H1 (cell line): ENCODE measurements around the gene ASB16. TPM values are rescaled to one million over a fixed set of nuclear protein-coding genes. Genes with fewer than 3 reads are reported as not detected.

ENCODE experiments used
- CTCF ChIA-PET: fragments of 300-600 bp; sonication (Branson Sonifier 250); formaldehyde crosslinking; loops from one replicate; lab custom pipeline; 2021; ENCODE audit not compliant: partially characterized antibody; lab: Charles Lee
- POLR2A ChIA-PET: fragments of 300-600 bp; sonication (Branson Sonifier 250); formaldehyde crosslinking; loops from one replicate; lab custom pipeline; 2021; ENCODE audit warnings: inconsistent platforms; ENCODE audit not compliant: partially characterized antibody; lab: Charles Lee
- DNase-seq, 2 experiments: peaks; one replicate each; pipeline versions ENCODE4 v3.0.0 to v3.0.0-alpha.2; 2010 to 2022; ENCODE audit warnings: low spot score in 2 of 2, low read depth in 1 of 2, mixed read lengths in 1 of 2
- FAIRE-seq: peaks from 2 replicates; lab custom pipeline; 2011; peaks lifted over from hg19 to GRCh38; lab: Jason Lieb, UNC
- H2AFZ ChIP-seq: 2 replicates; pipeline ENCODE4 v1.8.1; 2012; ENCODE audit warnings: low read length, inconsistent platforms
- H2AK5ac ChIP-seq: 2 replicates; pipeline ENCODE4 v1.6.1; 2013; ENCODE audit warnings: low read depth, low read length
- H2BK120ac ChIP-seq: replicated peaks from 2 replicates; pipeline ENCODE3; 2013; ENCODE audit warnings: low read depth, low read length, inconsistent platforms
- H2BK12ac ChIP-seq: 2 replicates; pipeline ENCODE4 v1.6.1; 2013; ENCODE audit warnings: low read depth, low read length
- H2BK15ac ChIP-seq: 2 replicates; pipeline ENCODE4 v1.6.1; 2013; ENCODE audit warnings: low read length
- H2BK20ac ChIP-seq: 2 replicates; pipeline ENCODE4 v1.6.1; 2013; ENCODE audit warnings: low read length
- H2BK5ac ChIP-seq: 2 replicates; pipeline ENCODE4 v1.6.1; 2013; ENCODE audit warnings: low read depth, low read length
- H3K14ac ChIP-seq: 2 replicates; pipeline ENCODE4 v1.6.1; 2013; ENCODE audit warnings: inconsistent platforms; ENCODE audit not compliant: insufficient read length
- H3K18ac ChIP-seq: 2 replicates; pipeline ENCODE4 v1.6.1; 2013; ENCODE audit warnings: low read length; ENCODE audit errors: extremely low read depth
- H3K23ac ChIP-seq: 2 replicates; pipeline ENCODE4 v1.6.1; 2013; ENCODE audit warnings: inconsistent platforms; ENCODE audit not compliant: insufficient read length
- H3K23me2 ChIP-seq: 2 replicates; pipeline ENCODE4 v1.6.1; 2013; ENCODE audit warnings: low read depth, low read length
- H3K27ac ChIP-seq: 2 replicates; pipeline ENCODE4 v1.6.1; 2011; ENCODE audit warnings: low read depth, low read length, inconsistent platforms
- H3K27me3 ChIP-seq, 4 experiments: replicated peaks in 1 of 4; 1 replicate in 1 of 4; 2 replicates in 3 of 4; pipeline versions ENCODE4 v1.6.1 to v1.8.1; 2011 to 2013; ENCODE audit warnings: low read length in 3 of 4, mild to moderate bottlenecking in 3 of 4, inconsistent platforms in 2 of 4, mixed read lengths in 2 of 4, moderate library complexity in 1 of 4; ENCODE audit not compliant: control insufficient read depth in 3 of 4, insufficient read depth in 3 of 4; ENCODE audit errors: extremely low read depth in 1 of 4
- H3K36me3 ChIP-seq, 4 experiments: 2 replicates each; pipeline versions ENCODE4 v1.6.1 to v1.8.1; 2011 to 2013; ENCODE audit warnings: mild to moderate bottlenecking in 4 of 4, low read length in 3 of 4, moderate library complexity in 2 of 4, control low read depth in 1 of 4, inconsistent platforms in 1 of 4; ENCODE audit not compliant: insufficient read depth in 4 of 4, control insufficient read depth in 2 of 4
- H3K4ac ChIP-seq: replicated peaks from 2 replicates; pipeline ENCODE3; 2013; ENCODE audit warnings: low read length, low read depth, mixed read lengths, inconsistent platforms; ENCODE audit not compliant: insufficient read length
- H3K4me1 ChIP-seq, 4 experiments: replicated peaks in 1 of 4; 1 replicate in 1 of 4; 2 replicates in 3 of 4; pipeline versions ENCODE4 v1.6.1 to v1.8.1; 2011 to 2013; ENCODE audit warnings: low read length in 3 of 4, inconsistent platforms in 2 of 4, mixed read lengths in 1 of 4; ENCODE audit not compliant: insufficient read depth in 4 of 4, control insufficient read depth in 3 of 4
- H3K4me2 ChIP-seq, 2 experiments: 2 replicates each; pipeline versions ENCODE4 v1.6.1 to v1.8.1; 2011 to 2013; ENCODE audit warnings: low read depth in 2 of 2, low read length in 2 of 2, control low read depth in 1 of 2, inconsistent platforms in 1 of 2, mild to moderate bottlenecking in 1 of 2; ENCODE audit not compliant: insufficient read depth in 1 of 2
- H3K4me3 ChIP-seq, 4 experiments: fragments of 200-600, 300-600 bp in 1 of 4; sonication (generic), shearing (Covaris generic), sonication (Bioruptor Twin) in 1 of 4; 2 replicates each; pipeline versions ENCODE4 v1.5.1 to v1.8.1; 2011 to 2016; ENCODE audit warnings: low read length in 4 of 4, low read depth in 3 of 4, control low read depth in 2 of 4, inconsistent platforms in 2 of 4, mild to moderate bottlenecking in 2 of 4, mixed read lengths in 1 of 4, moderate library complexity in 1 of 4; ENCODE audit not compliant: insufficient read depth in 2 of 4; ENCODE audit errors: extremely low read depth in 1 of 4
- H3K56ac ChIP-seq: replicated peaks from 2 replicates; pipeline ENCODE3; 2013; ENCODE audit warnings: low read depth, mild to moderate bottlenecking, mixed read lengths, low read length, inconsistent platforms; ENCODE audit not compliant: insufficient read length
- H3K79me1 ChIP-seq: 2 replicates; pipeline ENCODE4 v1.6.1; 2013; ENCODE audit warnings: low read depth, low read length, control low read depth
- H3K79me2 ChIP-seq, 2 experiments: 2 replicates each; pipeline versions ENCODE4 v1.6.1 to v1.8.1; 2012 to 2013; ENCODE audit warnings: low read length in 2 of 2, mild to moderate bottlenecking in 2 of 2, inconsistent platforms in 1 of 2; ENCODE audit not compliant: insufficient read depth in 2 of 2, control insufficient read depth in 1 of 2
- H3K9ac ChIP-seq, 4 experiments: replicated peaks in 1 of 4; 1 replicate in 1 of 4; 2 replicates in 3 of 4; pipeline versions ENCODE4 v1.6.1 to v1.8.1; 2011 to 2013; ENCODE audit warnings: low read depth in 3 of 4, low read length in 3 of 4, control low read depth in 2 of 4, mild to moderate bottlenecking in 2 of 4, moderate library complexity in 2 of 4, inconsistent platforms in 1 of 4; ENCODE audit errors: extremely low read depth in 1 of 4
- H3K9me3 ChIP-seq, 2 experiments: 2 replicates each; pipeline versions ENCODE4 v1.6.1 to v1.8.1; 2012 to 2013; ENCODE audit warnings: mild to moderate bottlenecking in 2 of 2, moderate library complexity in 2 of 2, control low read depth in 1 of 2, inconsistent platforms in 1 of 2, low read depth in 1 of 2, low read length in 1 of 2, mixed read lengths in 1 of 2; ENCODE audit not compliant: insufficient read depth in 2 of 2
- H4K20me1 ChIP-seq, 2 experiments: replicated peaks in 1 of 2; 2 replicates each; pipeline versions ENCODE3 to v1.8.1; 2011 to 2013; ENCODE audit warnings: inconsistent platforms in 2 of 2, low read length in 2 of 2, mild to moderate bottlenecking in 1 of 2; ENCODE audit not compliant: insufficient read depth in 2 of 2, control insufficient read depth in 1 of 2
- H4K5ac ChIP-seq: 2 replicates; pipeline ENCODE4 v1.6.1; 2013; ENCODE audit warnings: low read length, low read depth, mixed read lengths, inconsistent platforms; ENCODE audit not compliant: insufficient read length
- H4K8ac ChIP-seq: 2 replicates; pipeline ENCODE4 v1.8.0; 2013; ENCODE audit warnings: mild to moderate bottlenecking, moderate library complexity, low read length, inconsistent platforms; ENCODE audit not compliant: insufficient read depth; ENCODE audit errors: extremely low read depth
- H4K91ac ChIP-seq: replicated peaks from 2 replicates; pipeline ENCODE3; 2013; ENCODE audit warnings: low read length, mixed read lengths, inconsistent platforms; ENCODE audit not compliant: insufficient read length
- CBX8 ChIP-seq: fragments of 300-800, 300-1000 bp; sonication (generic); IDR thresholded peaks from 2 replicates; pipeline ENCODE4 v1.7.1; 2016; ENCODE audit warnings: low read depth, low read length, borderline replicate concordance
- GABPA ChIP-seq: IDR thresholded peaks from 2 replicates; pipeline ENCODE4 v1.6.1; 2011; ENCODE audit warnings: mild to moderate bottlenecking, low read length, moderate library complexity, borderline replicate concordance; ENCODE audit not compliant: insufficient read depth
- JUND ChIP-seq: IDR thresholded peaks from 2 replicates; pipeline ENCODE4 v1.6.1; 2011; ENCODE audit warnings: mild to moderate bottlenecking, improper control_type of control experiment, low read length
- WGBS, 2 experiments: shearing (Covaris generic) in 1 of 2; methylation state at CpG; one replicate each; pipeline versions ENCODE4 v1.1.6 to v1.1.7; 2013 to 2015; ENCODE audit warnings: low lambda C conversion rate in 2 of 2, mixed read lengths in 2 of 2, inconsistent platforms in 1 of 2, low coverage in 1 of 2, missing lambda C conversion rate in 1 of 2; ENCODE audit not compliant: insufficient replicate concordance in 2 of 2, insufficient coverage in 1 of 2, insufficient read length in 1 of 2; ENCODE audit errors: extremely low coverage in 1 of 2, missing lambda C conversion rate in 1 of 2; 5-methylcytosine and 5-hydroxymethylcytosine counted together
- polyA plus RNA-seq, 7 experiments: library from polyadenylated mRNA; depleted of rRNA in 3 of 7; stranded (reverse) in 5 of 7; unstranded in 2 of 7; fragments of >200 nt in 5 of 7; fragments of 200-250 nt in 2 of 7; gene quantifications; 1 replicate in 5 of 7; 2 replicates in 1 of 7; 4 replicates in 1 of 7; pipeline versions ENCODE4 v1.2.1 to v1.2.3, GENCODE V29; 2011 to 2013; ENCODE audit warnings: missing spikeins in 2 of 7, mixed read lengths in 2 of 7
- total RNA-seq: library from RNA; stranded (reverse); fragmentation: NEBNext Ultra II Directional; extraction: Animal tissue kit (Norgen Biotek cat#: 25700); gene quantifications from 2 replicates; pipeline ENCODE4 v1.2.1, GENCODE V29; 2021

Gene ASB16
- total and polyA plus RNA-seq, 2 of the 8 experiments (the other 6 are each of a cell fraction or from before 2014, with no cell fraction given): 0.05 TPM; not detected in 1

DNA sequence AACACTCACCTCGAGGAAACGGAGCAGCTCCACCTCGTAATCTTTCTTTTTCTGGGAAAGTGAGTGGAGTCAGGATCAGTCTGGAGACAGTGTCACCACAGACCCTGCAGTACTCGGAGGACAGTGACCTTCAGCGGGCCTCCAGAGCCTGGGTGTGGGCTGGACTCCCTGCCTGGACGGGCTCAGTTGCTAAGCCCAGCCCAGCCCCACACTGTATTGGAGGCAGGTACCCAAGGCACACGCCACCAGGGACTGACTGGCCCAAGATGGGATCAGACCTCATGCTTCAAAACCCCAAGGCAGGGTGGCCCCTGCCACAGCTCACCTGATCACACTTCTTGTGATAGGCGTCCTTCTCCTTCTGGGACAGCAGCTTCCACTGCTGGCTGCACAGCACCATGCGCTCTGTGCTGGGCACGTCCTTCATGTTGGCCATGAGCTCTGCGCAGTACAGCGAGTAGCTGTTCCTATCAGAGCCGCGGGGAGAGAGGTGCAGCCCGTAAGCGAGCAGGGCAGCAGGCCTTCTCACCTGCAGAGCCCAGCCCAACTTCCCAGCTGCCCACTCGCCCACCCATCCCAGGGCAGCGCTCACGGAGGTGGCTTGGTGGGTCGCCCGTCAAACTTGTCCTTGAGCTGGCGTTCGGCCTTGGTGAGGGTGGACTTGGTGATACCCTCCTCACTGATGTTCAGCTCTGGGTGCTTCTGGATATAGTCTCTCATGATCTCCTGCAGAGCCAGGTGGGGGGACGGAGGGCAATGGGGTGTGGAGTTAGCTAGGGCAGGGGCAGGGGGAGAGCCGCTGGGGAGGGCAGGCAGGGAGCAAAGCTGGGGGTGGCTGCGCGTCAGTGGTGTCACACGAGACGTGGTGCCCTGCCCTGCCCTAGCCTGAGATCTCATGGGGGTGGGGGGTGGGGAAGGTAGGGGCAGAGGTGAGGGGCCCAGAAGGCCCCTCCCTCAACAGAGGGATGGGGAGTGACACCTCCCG, 41.1 kb downstream of the ASB16 start:
- ChIA-PET POLR2A (interaction anchor here (0.7 to 10.4 kb wide), 16 partner anchors 8 to 150 kb away, joined by 3 to 135 read pairs (median 4); partner anchors contain the start of genes ATXN7L3, GRN, SLC25A39 and TMUB2), CTCF (interaction anchor here (0.6 to 12.7 kb wide), 36 partner anchors 8 to 165 kb away, joined by 3 to 158 read pairs (median 6); partner anchors contain the start of genes GRN, HROB, RUNDC3A and SLC25A39)
- H3K9ac ChIP-seq: no peak overlapping the region; a peak in 1 of 7 replicates
- peak overlapping the region; percentile 80; the same call in 1 of the 2 replicates for H4K8ac ChIP-seq
- H3K56ac ChIP-seq: no peak overlapping the region
- peak overlapping the region; percentile 75; the same call in 1 of the 2 replicates for H2BK5ac ChIP-seq
- no peak overlapping the region for H2AFZ ChIP-seq
- no peak overlapping the region for H2BK120ac ChIP-seq
- FAIRE-seq (no peak), DNase-seq (no peak)
- H2BK15ac ChIP-seq: no peak overlapping the region
- no peak overlapping the region for H3K4me3 ChIP-seq
- H3K18ac ChIP-seq: no peak overlapping the region
- WGBS, 2 experiments: 92% methylated on average over 26 of the region's 30 CpGs; no CpG with 5 or more reads in 1 of the 2 experiments
- no peak overlapping the region for H4K5ac ChIP-seq
- H3K4me1 ChIP-seq: peaks cover 0 to 11% (median 3%) of the 10 kb centered on the region in 4 experiments; a peak in 5 of 7 replicates
- no peak overlapping the region; a peak in 1 of 4 replicates for H3K4me2 ChIP-seq
- H4K91ac ChIP-seq: no peak overlapping the region
- H3K14ac ChIP-seq: no peak overlapping the region
- no peaks in the 10 kb centered on the region for H3K23me2 ChIP-seq
- H2BK20ac ChIP-seq: no peak overlapping the region
- no peak overlapping the region; the same call in 1 of the 2 replicates for H2BK12ac ChIP-seq
- no peak overlapping the region for H2AK5ac ChIP-seq
- peaks cover 0 to 13% of the 10 kb centered on the region in 2 experiments for H4K20me1 ChIP-seq
- no peak overlapping the region for H3K4ac ChIP-seq
- H3K23ac ChIP-seq: no peak overlapping the region
- H3K79me2 ChIP-seq: peaks cover 0 to 6% of the 10 kb centered on the region in 2 experiments; a peak in 1 of 4 replicates
- H3K79me1 ChIP-seq: peaks cover 7% of the 10 kb centered on the region
- no peak overlapping the region for H3K27ac ChIP-seq
- no peaks in the 10 kb centered on the region for H3K9me3 ChIP-seq
- peaks cover 41 to 78% (median 60%) of the 10 kb centered on the region in 4 experiments for H3K36me3 ChIP-seq
- no peaks in the 10 kb centered on the region for H3K27me3 ChIP-seq
- TF ChIP-seq GABPA: no peak
- no peak for TF ChIP-seq CBX8
- no peak for TF ChIP-seq JUND
